ENCODE data around the gene OR6J1. TPM values are rescaled to one million over a fixed set of nuclear protein-coding genes. Genes with fewer than 3 reads are reported as not detected.
"Not testable (repeated sequence)": the region's sequence is repeated elsewhere in the genome, so short reads cannot be mapped to it uniquely, and the experiment has no call there.

Gene OR6J1
- total RNA-seq, 4 donors from 2014 or later = not detected

DNA sequence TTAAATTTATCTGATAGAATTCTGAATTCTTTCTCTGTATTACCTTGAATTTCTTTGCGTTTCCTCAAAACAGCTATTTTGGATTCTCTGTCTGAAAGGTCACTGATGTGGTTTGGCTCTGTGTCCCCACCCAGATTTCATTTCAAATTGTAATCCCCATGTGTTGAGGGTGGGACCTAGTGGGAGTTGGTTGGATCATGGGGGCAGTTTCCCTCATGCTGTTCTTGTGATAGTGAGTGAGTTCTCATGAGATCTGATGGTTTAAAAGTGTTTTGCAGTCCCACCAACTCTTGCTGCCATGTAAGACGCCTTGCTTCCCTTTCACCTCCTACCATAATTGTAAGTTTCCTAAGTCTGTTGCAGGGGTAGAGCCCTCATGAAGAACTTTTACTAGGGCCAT is 34.1 kb upstream of the OR6J1 start:
- WGBS, 2 donors = 88 to 92% methylated on average over 2 of the region's 2 CpGs
- H3K4me3 ChIP-seq (ENCODE audit: low read depth, poor library complexity, severe bottlenecking) = no peak overlapping the region
- TF ChIP-seq, protein P1, sequence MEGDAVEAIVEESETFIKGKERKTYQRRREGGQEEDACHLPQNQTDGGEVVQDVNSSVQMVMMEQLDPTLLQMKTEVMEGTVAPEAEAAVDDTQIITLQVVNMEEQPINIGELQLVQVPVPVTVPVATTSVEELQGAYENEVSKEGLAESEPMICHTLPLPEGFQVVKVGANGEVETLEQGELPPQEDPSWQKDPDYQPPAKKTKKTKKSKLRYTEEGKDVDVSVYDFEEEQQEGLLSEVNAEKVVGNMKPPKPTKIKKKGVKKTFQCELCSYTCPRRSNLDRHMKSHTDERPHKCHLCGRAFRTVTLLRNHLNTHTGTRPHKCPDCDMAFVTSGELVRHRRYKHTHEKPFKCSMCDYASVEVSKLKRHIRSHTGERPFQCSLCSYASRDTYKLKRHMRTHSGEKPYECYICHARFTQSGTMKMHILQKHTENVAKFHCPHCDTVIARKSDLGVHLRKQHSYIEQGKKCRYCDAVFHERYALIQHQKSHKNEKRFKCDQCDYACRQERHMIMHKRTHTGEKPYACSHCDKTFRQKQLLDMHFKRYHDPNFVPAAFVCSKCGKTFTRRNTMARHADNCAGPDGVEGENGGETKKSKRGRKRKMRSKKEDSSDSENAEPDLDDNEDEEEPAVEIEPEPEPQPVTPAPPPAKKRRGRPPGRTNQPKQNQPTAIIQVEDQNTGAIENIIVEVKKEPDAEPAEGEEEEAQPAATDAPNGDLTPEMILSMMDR (IDR thresholded peaks at IDR 0.05) = no peak
- TF ChIP-seq POLR2A (IDR thresholded peaks at IDR 0.05) = no peak
- intact Hi-C loops (cut with DNase I; ENCODE audit: low total_unique reads) = no loop called here
- no peak for DNase-seq (ENCODE audit: low spot score in 2 of 2)

DNA sequence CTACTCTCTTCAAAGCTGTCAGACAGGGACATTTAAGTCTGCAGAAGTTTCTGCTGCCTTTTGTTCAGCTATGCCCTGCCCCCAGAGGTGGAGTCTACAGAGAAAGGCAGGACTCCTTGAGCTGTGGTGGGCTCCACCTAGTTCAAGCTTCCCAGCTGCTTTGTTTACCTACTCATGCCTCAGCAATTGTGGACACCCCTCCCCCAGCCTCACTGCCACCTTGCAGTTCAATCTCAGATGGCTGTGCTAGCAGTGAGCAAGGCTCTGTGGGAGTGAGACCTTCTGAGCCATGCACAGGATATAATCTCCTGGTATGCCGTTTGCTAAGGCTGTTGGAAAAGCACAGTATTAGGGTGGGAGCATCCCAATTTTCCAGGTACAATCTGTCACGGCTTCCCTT is 33.4 kb upstream of the OR6J1 start:
- DNase-seq (ENCODE audit: low spot score in 2 of 2); intact Hi-C loops (cut with DNase I; ENCODE audit: low total_unique reads); H3K4me3 ChIP-seq (ENCODE audit: low read depth, poor library complexity, severe bottlenecking): not testable (repeated sequence)
- 42 to 79% methylated on average over 2 of the region's 2 CpGs for WGBS, 2 donors

DNA sequence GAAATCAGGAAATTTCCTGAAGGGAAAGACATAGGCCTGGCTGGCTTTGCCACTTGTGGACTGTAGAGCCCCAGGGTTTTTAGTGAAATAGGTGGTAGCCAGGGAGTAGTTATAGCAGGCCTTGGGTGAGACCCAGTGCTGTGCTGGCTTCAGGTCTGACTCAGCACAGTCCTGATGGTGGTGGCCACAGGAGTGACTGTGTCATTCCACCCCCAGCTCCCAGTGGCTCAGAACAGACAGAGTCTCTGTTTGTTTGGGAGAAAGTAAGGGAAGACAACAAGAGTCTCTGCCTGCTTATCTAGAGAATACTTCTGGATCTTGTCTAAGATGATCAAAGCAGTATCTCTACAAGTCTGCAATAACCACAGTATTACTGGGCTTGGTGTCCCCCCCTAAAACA is 27.5 kb upstream of the OR6J1 start:
- TF ChIP-seq, protein P1 (IDR thresholded peaks at IDR 0.05) = no peak
- no peak for TF ChIP-seq POLR2A (IDR thresholded peaks at IDR 0.05)
- intact Hi-C loops (cut with DNase I; ENCODE audit: low total_unique reads) = no loop called here
- no peak overlapping the region for H3K4me3 ChIP-seq (ENCODE audit: low read depth, poor library complexity, severe bottlenecking)
- DNase-seq (ENCODE audit: low spot score in 2 of 2) = no peak

DNA sequence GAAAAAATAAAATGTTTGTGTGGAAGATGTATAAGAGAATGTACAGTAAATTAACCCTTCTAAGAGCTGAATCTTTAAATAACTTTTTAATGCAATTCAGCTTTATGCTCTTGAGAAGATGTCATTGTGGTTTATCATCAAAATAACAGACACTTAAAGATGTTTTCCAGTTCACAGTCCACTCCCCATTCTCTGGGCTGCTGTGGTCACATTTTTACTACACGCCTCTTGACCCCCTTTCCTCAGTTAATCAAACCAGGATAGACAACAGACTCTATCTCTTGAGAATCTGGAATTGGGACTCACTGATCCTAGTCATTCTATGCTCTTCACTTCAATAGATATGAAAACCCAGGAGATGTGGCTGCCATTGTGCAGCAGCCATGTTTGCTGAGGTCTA is 24.7 kb upstream of the OR6J1 start:
- no peak for DNase-seq (ENCODE audit: low spot score in 2 of 2)
- intact Hi-C loops (cut with DNase I; ENCODE audit: low total_unique reads) = no loop called here
- TF ChIP-seq, protein P1 (IDR thresholded peaks at IDR 0.05) = no peak
- WGBS, 2 donors = 84 to 86% methylated on average over 1 of the region's 1 CpG
- no peak overlapping the region for H3K4me3 ChIP-seq (ENCODE audit: low read depth, poor library complexity, severe bottlenecking)

DNA sequence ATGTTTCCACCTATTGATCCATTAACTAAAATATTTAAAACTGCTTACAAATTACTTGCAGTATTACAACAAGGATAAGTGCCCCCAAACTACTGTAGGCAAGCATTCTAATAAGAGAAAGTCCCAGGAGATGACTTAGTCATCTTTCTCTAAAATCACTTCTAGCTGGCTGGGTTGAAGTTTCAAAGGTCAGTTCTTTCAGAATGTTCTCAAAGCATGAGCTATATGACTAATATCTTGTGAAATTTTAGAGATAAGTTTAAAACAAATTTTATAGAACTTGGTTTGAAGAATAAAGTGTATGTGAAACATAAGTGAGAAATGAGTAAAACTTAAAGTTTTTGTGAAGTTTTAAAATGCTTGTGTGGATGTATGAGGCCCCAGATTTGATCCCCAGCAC is 24.3 kb upstream of the OR6J1 start:
- H3K4me3 ChIP-seq (ENCODE audit: low read depth, poor library complexity, severe bottlenecking) = no peak overlapping the region
- TF ChIP-seq POLR2A (IDR thresholded peaks at IDR 0.05) = no peak
- TF ChIP-seq, protein P1 (IDR thresholded peaks at IDR 0.05) = no peak
- intact Hi-C loops (cut with DNase I; ENCODE audit: low total_unique reads) = no loop called here
- DNase-seq (ENCODE audit: low spot score in 2 of 2) = no peak

DNA sequence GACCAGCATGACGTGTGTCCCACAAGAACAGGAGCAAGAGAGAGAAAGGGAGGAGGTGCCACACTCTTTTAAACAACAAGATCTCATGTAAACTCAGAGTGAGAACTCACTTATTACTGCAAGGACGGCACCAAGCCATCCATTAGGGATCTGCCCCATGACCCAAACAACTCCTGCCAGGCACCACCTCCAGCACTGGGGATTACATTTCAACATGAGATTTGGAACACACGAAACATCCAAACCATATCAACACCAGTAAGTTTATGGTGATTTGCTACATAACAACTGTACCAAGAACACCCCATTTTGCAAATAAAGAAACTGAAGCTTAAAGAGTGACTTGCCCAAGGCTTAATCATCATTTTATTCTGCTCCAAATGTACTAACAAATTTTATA is 23.7 kb upstream of the OR6J1 start:
- no peak for DNase-seq (ENCODE audit: low spot score in 2 of 2)
- H3K4me3 ChIP-seq (ENCODE audit: low read depth, poor library complexity, severe bottlenecking) = no peak overlapping the region
- intact Hi-C loops (cut with DNase I; ENCODE audit: low total_unique reads) = no loop called here
- 77 to 82% methylated on average over 3 of the region's 3 CpGs for WGBS, 2 donors
- TF ChIP-seq POLR2A (IDR thresholded peaks at IDR 0.05) = no peak
- TF ChIP-seq, protein P1 (IDR thresholded peaks at IDR 0.05) = no peak

All from lower leg skin (tissue), 4 donors.